K562 (cell line): ENCODE data around the gene BMF. TPM values are rescaled to one million over a fixed set of nuclear protein-coding genes. Genes with fewer than 3 reads are reported as not detected.
A peak's percentile ranks its signal among the peaks of the same experiment; 100 is the strongest.

Source experiments
- CBFB ChIP-seq: sonication (generic); formaldehyde crosslinking; IDR thresholded peaks from 2 replicates; pipeline ENCODE4 v1.4.0; 2020; ENCODE audit warnings: mild to moderate bottlenecking, missing genetic modification reagents
- CBX3 ChIP-seq, 2 experiments: IDR thresholded peaks; 1 replicate in 1 of 2; 2 replicates in 1 of 2; pipeline ENCODE4 v1.6.1; 2012; ENCODE audit warnings: inconsistent platforms in 2 of 2, low read length in 2 of 2, borderline replicate concordance in 1 of 2, control low read depth in 1 of 2
- CXXC5 ChIP-seq: fragments of 250-450 bp; sonication (Bioruptor Pico); IDR thresholded peaks from 2 replicates; pipeline ENCODE4 v1.8.0; 2022; ENCODE audit warnings: inconsistent platforms, mild to moderate bottlenecking, moderate library complexity
- HCFC1 ChIP-seq: IDR thresholded peaks from 2 replicates; pipeline ENCODE4 v1.6.1; 2012; ENCODE audit warnings: low read depth, low read length, improper control_type of control experiment
- KDM2B ChIP-seq: fragments of 250-450 bp; sonication (Bioruptor Pico); IDR thresholded peaks from 2 replicates; pipeline ENCODE4 v1.8.0; 2021; ENCODE audit warnings: mild to moderate bottlenecking, moderate library complexity
- NCOA6 ChIP-seq: fragments of 450-650 bp; IDR thresholded peaks from 2 replicates; pipeline ENCODE4 v1.6.1; 2017; ENCODE audit warnings: mild to moderate bottlenecking
- NFIC ChIP-seq: fragments of 450-650 bp; IDR thresholded peaks from 2 replicates; pipeline ENCODE4 v1.6.1; 2017; ENCODE audit warnings: mild to moderate bottlenecking, inconsistent platforms
- POU5F1 ChIP-seq: fragments of 150-350 bp; IDR thresholded peaks from 2 replicates; pipeline ENCODE4 v1.6.1; 2014; ENCODE audit warnings: borderline replicate concordance, low read length, low read depth, mild to moderate bottlenecking; ENCODE audit not compliant: partially characterized antibody
- PRMT5 ChIP-seq: sonication (generic); formaldehyde crosslinking; IDR thresholded peaks from 2 replicates; pipeline ENCODE4 v1.5.0; 2020; ENCODE audit warnings: missing genetic modification reagents
- RBM17 ChIP-seq: fragments of 200-400 bp; formaldehyde crosslinking; IDR thresholded peaks from 2 replicates; pipeline ENCODE4 v1.6.1; 2017; ENCODE audit warnings: low read depth, mild to moderate bottlenecking, low read length, borderline replicate concordance
- SPI1 ChIP-seq: IDR thresholded peaks from 2 replicates; pipeline ENCODE4 v1.6.1; 2011; ENCODE audit warnings: low read depth, low read length, control low read depth, borderline replicate concordance
- TAF1 ChIP-seq: IDR thresholded peaks from 2 replicates; pipeline ENCODE4 v1.6.1; 2011; ENCODE audit warnings: mild to moderate bottlenecking, low read length, moderate library complexity; ENCODE audit not compliant: insufficient read depth, control insufficient read depth, severe bottlenecking; ENCODE audit errors: extremely low read depth
- TBL1XR1 ChIP-seq, 2 experiments: IDR thresholded peaks; 2 replicates each; pipeline ENCODE4 v1.6.1; 2012; ENCODE audit warnings: improper control_type of control experiment in 2 of 2, low read length in 2 of 2, mild to moderate bottlenecking in 1 of 2
- ZFP36 ChIP-seq: fragments of 150-350 bp; IDR thresholded peaks from 2 replicates; pipeline ENCODE4 v1.6.1; 2018; ENCODE audit warnings: low read length, low read depth; ENCODE audit not compliant: partially characterized antibody
- ZSCAN32 ChIP-seq: fragments of 450-650 bp; formaldehyde crosslinking; IDR thresholded peaks from 2 replicates; pipeline ENCODE4 v1.4.0; 2020; ENCODE audit warnings: mild to moderate bottlenecking, moderate library complexity
- polyA plus RNA-seq, 8 experiments: library from polyadenylated mRNA; depleted of rRNA in 4 of 8; stranded (reverse) in 5 of 8; unstranded in 3 of 8; fragments of >200 nt; fragmentation: Nextera tagmentation in 2 of 8; fragmentation: Illumina TruSeq in 1 of 8; extraction: Ambion mirVana in 2 of 8; extraction: Trizol in 1 of 8; gene quantifications; 2 replicates each; pipeline versions ENCODE4 v1.2.1 to v1.2.3, GENCODE V29; 2011 to 2014; ENCODE audit warnings: inconsistent platforms in 1 of 8, missing spikeins in 1 of 8
- total RNA-seq, 7 experiments: library from RNA; depleted of rRNA in 6 of 7; stranded (reverse); fragments of >200 nt in 6 of 7; fragmentation: Illumina TruSeq in 2 of 7; extraction: Trizol in 2 of 7; gene quantifications; 2 replicates each; pipeline versions ENCODE4 v1.2.1 to v1.2.3, GENCODE V29; 2011 to 2021; ENCODE audit warnings: low replicate concordance in 1 of 7
- TF ChIP-seq, protein P1 (sequence below): sonication (generic); formaldehyde crosslinking; IDR thresholded peaks from 2 replicates; pipeline ENCODE4 v1.8.1; 2023; ENCODE audit warnings: missing genetic modification reagents, mild to moderate bottlenecking, borderline replicate concordance
- TF ChIP-seq, protein P2 (sequence below): fragments of 450-650 bp; IDR thresholded peaks from 2 replicates; pipeline ENCODE4 v1.6.1; 2017; ENCODE audit warnings: antibody characterized with exemption, mild to moderate bottlenecking

Gene BMF
- total and polyA plus RNA-seq, 9 of the 15 experiments (the other 6 are each of a cell fraction or from before 2014, with no cell fraction given): 0.25 to 0.91 (median 0.59) TPM; not detected in 2

DNA sequence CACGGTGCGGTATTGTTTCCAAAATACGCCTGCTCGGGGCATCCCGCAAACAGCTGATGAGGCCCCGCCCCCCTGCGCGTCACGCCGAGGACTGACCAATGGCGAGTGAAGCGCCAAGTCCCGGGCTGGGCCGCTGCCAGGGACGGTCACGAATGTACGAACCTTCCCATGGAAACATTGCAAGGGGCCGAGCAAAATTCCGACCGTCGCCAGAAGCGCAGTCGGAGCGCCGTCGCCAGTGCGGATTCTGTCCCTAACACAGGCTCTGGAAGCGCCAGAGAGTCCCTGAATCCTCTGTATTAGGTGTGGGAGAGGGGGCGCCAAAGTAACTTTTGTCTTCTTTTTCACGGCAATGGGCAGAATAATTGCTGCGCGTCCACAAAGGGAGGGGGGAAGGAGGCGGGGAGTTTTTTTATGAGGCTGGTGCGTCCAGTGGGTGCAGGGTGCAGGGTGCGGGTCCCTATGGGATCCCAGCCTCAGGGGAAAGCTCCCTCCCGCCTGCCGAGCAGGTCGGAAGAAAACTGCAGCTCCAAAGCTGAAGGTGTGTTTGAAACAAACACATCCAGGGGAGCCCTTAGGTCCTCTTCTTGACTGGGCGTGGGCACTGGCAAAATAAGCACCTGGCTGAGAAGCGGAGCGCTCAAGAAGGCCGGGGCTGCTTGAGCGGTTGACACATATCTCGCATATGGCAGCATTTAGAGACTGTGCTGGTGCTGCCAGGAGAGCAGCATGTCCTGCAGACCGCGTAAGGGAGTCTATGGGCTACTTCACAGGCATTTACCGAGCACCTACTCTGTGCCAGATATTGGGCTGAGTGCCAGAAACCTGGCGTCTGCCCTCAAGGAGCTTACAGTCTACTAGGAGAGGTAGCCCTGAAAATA, at the start of gene BMF (continued):
- TF ChIP-seq, protein P1, sequence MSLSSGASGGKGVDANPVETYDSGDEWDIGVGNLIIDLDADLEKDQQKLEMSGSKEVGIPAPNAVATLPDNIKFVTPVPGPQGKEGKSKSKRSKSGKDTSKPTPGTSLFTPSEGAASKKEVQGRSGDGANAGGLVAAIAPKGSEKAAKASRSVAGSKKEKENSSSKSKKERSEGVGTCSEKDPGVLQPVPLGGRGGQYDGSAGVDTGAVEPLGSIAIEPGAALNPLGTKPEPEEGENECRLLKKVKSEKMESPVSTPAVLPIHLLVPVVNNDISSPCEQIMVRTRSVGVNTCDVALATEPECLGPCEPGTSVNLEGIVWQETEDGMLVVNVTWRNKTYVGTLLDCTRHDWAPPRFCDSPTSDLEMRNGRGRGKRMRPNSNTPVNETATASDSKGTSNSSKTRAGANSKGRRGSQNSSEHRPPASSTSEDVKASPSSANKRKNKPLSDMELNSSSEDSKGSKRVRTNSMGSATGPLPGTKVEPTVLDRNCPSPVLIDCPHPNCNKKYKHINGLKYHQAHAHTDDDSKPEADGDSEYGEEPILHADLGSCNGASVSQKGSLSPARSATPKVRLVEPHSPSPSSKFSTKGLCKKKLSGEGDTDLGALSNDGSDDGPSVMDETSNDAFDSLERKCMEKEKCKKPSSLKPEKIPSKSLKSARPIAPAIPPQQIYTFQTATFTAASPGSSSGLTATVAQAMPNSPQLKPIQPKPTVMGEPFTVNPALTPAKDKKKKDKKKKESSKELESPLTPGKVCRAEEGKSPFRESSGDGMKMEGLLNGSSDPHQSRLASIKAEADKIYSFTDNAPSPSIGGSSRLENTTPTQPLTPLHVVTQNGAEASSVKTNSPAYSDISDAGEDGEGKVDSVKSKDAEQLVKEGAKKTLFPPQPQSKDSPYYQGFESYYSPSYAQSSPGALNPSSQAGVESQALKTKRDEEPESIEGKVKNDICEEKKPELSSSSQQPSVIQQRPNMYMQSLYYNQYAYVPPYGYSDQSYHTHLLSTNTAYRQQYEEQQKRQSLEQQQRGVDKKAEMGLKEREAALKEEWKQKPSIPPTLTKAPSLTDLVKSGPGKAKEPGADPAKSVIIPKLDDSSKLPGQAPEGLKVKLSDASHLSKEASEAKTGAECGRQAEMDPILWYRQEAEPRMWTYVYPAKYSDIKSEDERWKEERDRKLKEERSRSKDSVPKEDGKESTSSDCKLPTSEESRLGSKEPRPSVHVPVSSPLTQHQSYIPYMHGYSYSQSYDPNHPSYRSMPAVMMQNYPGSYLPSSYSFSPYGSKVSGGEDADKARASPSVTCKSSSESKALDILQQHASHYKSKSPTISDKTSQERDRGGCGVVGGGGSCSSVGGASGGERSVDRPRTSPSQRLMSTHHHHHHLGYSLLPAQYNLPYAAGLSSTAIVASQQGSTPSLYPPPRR: no peak
- TF ChIP-seq SPI1 (no peak), NFIC (peak; percentile 96), NCOA6 (no peak; the same call in 1 of the 2 replicates), HCFC1 (peak; percentile 60), TAF1 (no peak), CBFB (CRISPR knock-in tag) (no peak), CBX3 (IDR thresholded peaks at IDR 0.05; ENCODE audit: borderline replicate concordance in 1 of 2, low read length in 2 of 2) (peak in 1 of 2 experiments; percentile 55; a peak in 1 of 3 replicates), RBM17 (no peak), POU5F1 (no peak), KDM2B (CRISPR knock-in tag) (no peak), ZFP36 (no peak), PRMT5 (no peak), CXXC5 (CRISPR knock-in tag) (peak; percentile 82), TBL1XR1 (IDR thresholded peaks at IDR 0.05; ENCODE audit: low read length in 2 of 2) (peak; percentile 69; a peak in 3 of 4 replicates), ZSCAN32 (CRISPR knock-in tag) (no peak)
- TF ChIP-seq, protein P2, sequence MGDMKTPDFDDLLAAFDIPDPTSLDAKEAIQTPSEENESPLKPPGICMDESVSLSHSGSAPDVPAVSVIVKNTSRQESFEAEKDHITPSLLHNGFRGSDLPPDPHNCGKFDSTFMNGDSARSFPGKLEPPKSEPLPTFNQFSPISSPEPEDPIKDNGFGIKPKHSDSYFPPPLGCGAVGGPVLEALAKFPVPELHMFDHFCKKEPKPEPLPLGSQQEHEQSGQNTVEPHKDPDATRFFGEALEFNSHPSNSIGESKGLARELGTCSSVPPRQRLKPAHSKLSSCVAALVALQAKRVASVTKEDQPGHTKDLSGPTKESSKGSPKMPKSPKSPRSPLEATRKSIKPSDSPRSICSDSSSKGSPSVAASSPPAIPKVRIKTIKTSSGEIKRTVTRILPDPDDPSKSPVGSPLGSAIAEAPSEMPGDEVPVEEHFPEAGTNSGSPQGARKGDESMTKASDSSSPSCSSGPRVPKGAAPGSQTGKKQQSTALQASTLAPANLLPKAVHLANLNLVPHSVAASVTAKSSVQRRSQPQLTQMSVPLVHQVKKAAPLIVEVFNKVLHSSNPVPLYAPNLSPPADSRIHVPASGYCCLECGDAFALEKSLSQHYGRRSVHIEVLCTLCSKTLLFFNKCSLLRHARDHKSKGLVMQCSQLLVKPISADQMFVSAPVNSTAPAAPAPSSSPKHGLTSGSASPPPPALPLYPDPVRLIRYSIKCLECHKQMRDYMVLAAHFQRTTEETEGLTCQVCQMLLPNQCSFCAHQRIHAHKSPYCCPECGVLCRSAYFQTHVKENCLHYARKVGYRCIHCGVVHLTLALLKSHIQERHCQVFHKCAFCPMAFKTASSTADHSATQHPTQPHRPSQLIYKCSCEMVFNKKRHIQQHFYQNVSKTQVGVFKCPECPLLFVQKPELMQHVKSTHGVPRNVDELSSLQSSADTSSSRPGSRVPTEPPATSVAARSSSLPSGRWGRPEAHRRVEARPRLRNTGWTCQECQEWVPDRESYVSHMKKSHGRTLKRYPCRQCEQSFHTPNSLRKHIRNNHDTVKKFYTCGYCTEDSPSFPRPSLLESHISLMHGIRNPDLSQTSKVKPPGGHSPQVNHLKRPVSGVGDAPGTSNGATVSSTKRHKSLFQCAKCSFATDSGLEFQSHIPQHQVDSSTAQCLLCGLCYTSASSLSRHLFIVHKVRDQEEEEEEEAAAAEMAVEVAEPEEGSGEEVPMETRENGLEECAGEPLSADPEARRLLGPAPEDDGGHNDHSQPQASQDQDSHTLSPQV: no peak
